ENCODE results near the gene XPA. TPM values are rescaled to one million over a fixed set of nuclear protein-coding genes. Genes with fewer than 3 reads are reported as not detected.

Gene XPA
- total RNA-seq, 1 experiment from 2014 or later: 3.0 TPM

GRCh38 chr9:97714435-97714834, 17.3 kb upstream of the XPA start:
- Mint-ChIP-seq H3K4me1 (peaks cover 23% of the 10 kb centered on the region), H3K27ac (no peak overlapping the region), H3K4me3 (no peak overlapping the region), H3K9me3 (no peaks in the 10 kb centered on the region), H3K27me3 (ENCODE audit: low read depth) (peaks cover 20% of the 10 kb centered on the region), H3K36me3 (no peaks in the 10 kb centered on the region)
- ChIA-PET POLR2A (no interaction called here), CTCF (interaction anchor here (0.6 to 1.1 kb wide), 2 partner anchors 176 to 253 kb away, joined by 5 to 7 read pairs; no protein-coding TSS in a partner anchor)
- ATAC-seq (no peak), DNase-seq (ENCODE audit: low spot score) (no peak)
- TF ChIP-seq EMX1 (CRISPR knock-in tag; IDR thresholded peaks at IDR 0.05) (no peak), FOXK1 (CRISPR knock-in tag; IDR thresholded peaks at IDR 0.05) (no peak), TEAD4 (CRISPR knock-in tag; IDR thresholded peaks at IDR 0.05) (no peak), ETV6 (CRISPR knock-in tag; IDR thresholded peaks at IDR 0.05) (no peak), FOXP1 (CRISPR knock-in tag; IDR thresholded peaks at IDR 0.05; ENCODE audit: borderline replicate concordance) (no peak), NR3C1 (CRISPR knock-in tag; conservative IDR thresholded peaks at IDR 0.05; ENCODE audit: low read depth) (no peak), CREM (CRISPR knock-in tag; IDR thresholded peaks at IDR 0.05) (no peak), HMGXB4 (CRISPR knock-in tag; IDR thresholded peaks at IDR 0.05) (no peak), GTF2I (CRISPR knock-in tag; conservative IDR thresholded peaks at IDR 0.05) (no peak), TP53 (CRISPR knock-in tag; IDR thresholded peaks at IDR 0.05) (no peak)

- ChIA-PET CTCF (no interaction called here), POLR2A (no interaction called here)
- no peaks in the 10 kb centered on the region for H3K36me3 Mint-ChIP-seq
- ATAC-seq (peak; percentile 82), DNase-seq (ENCODE audit: low spot score) (peak; percentile 58)
- H3K27me3 Mint-ChIP-seq (ENCODE audit: low read depth): peaks cover 14% of the 10 kb centered on the region
- peak overlapping the region; percentile 48 for H3K4me3 Mint-ChIP-seq
- peaks cover 23% of the 10 kb centered on the region for H3K4me1 Mint-ChIP-seq
- TF ChIP-seq, protein P1, sequence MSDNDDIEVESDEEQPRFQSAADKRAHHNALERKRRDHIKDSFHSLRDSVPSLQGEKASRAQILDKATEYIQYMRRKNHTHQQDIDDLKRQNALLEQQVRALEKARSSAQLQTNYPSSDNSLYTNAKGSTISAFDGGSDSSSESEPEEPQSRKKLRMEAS (CRISPR knock-in tag; IDR thresholded peaks at IDR 0.05): 0 out of 2 replicates have a peak, but pooled peaks have one; percentile 22
- TF ChIP-seq CBFB (CRISPR knock-in tag; IDR thresholded peaks at IDR 0.05; ENCODE audit: low read depth) (no peak), FOXK1 (CRISPR knock-in tag; IDR thresholded peaks at IDR 0.05) (peak; percentile 52; the same call in 1 of the 2 replicates)
- no peak overlapping the region; the same call in 1 of the 2 replicates for H3K27ac Mint-ChIP-seq
- H3K9me3 Mint-ChIP-seq: no peaks in the 10 kb centered on the region
Observed at GRCh38 chr9:97711223-97711626, 14.1 kb upstream of the XPA start.

DNA sequence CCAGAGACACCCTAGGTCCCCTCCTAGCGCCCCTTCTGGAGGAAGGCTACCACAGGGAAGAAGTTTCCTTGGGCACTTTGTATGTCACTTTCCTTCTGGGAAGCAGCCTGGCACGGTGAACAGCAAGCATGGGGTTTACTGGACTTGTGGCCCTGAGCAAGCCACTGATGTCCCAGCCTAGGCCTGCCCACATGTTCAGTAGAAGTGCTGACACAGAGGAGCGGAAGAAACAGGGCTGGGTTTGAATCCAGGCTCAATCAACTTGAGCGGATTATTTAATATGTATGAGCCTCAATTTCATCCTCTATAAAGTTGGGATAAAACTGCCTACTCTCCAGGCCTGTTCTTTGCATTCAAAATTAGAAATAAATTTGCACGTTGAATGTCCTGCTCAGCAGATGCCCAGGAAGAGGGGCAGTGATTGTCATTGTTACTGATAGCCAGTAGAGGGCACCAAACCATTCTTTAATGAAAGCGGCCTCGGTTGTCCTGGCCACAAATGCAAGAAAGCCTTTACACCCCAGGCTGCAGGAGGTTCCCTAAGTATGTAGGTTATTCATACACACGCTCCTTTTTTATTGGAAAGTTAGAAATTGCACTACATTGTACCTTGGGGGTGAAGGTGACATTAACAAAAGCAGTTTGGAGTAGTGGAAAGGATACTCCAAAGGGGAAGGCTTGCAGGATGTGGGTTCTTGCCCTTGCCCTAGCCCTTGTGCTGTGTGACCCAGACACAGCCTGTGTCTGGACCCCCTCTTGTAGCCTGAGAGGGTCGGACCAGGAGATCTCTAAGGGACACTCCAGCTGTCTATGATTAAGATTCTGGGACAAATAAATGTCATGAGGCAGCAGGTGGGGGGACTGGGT, 13.4 kb upstream of the XPA start:
- no peaks in the 10 kb centered on the region for H3K9me3 Mint-ChIP-seq
- ATAC-seq: peak; percentile 79
- DNase-seq (ENCODE audit: low spot score): peak; percentile 34
- no peak overlapping the region for H3K27ac Mint-ChIP-seq
- peaks cover 17% of the 10 kb centered on the region for H3K27me3 Mint-ChIP-seq (ENCODE audit: low read depth)
- H3K4me1 Mint-ChIP-seq: peaks cover 23% of the 10 kb centered on the region
- no peaks in the 10 kb centered on the region for H3K36me3 Mint-ChIP-seq
- CTCF ChIA-PET: no interaction called here
- peak overlapping the region; percentile 48 for H3K4me3 Mint-ChIP-seq
- TF ChIP-seq ZNF263 (CRISPR knock-in tag; IDR thresholded peaks at IDR 0.05; ENCODE audit: low read depth): no peak
- TF ChIP-seq CTCF (IDR thresholded peaks at IDR 0.05): peak; percentile 80
- POLR2A ChIA-PET: no interaction called here

GRCh38 chr9:97706246-97706645, 9.1 kb upstream of the XPA start:
- ATAC-seq (no peak), DNase-seq (ENCODE audit: low spot score) (no peak)
- ChIA-PET POLR2A (no interaction called here), CTCF (interaction anchor here (0.9 kb wide), 1 partner anchor 184 kb away, joined by 4 read pairs; no protein-coding TSS in a partner anchor)
- no peak overlapping the region for H3K27ac Mint-ChIP-seq
- no peak overlapping the region for H3K4me3 Mint-ChIP-seq
- TF ChIP-seq CREB1 (CRISPR knock-in tag; IDR thresholded peaks at IDR 0.05) (no peak), ZNF416 (CRISPR knock-in tag; IDR thresholded peaks at IDR 0.05) (no peak)
- no peaks in the 10 kb centered on the region for H3K9me3 Mint-ChIP-seq
- no peaks in the 10 kb centered on the region for H3K36me3 Mint-ChIP-seq
- H3K4me1 Mint-ChIP-seq: peaks cover 7% of the 10 kb centered on the region
- H3K27me3 Mint-ChIP-seq (ENCODE audit: low read depth): peaks cover 27% of the 10 kb centered on the region

Data from WTC11 (cell line).